PFSK-1 (cell line): Measurements from ENCODE around the gene CCNB1.

Experiments
- POLR2AphosphoS5 ChIP-seq: IDR thresholded peaks from 2 replicates; pipeline ENCODE4 v1.6.1; 2012; ENCODE audit warnings: low read depth, mild to moderate bottlenecking, control low read depth, low read length, moderate library complexity
- TAF1 ChIP-seq: IDR thresholded peaks from 2 replicates; pipeline ENCODE4 v1.6.1; 2012; ENCODE audit warnings: low read length, control low read depth, borderline replicate concordance; ENCODE audit not compliant: insufficient read depth

- TF ChIP-seq TAF1: no peak
- no peak for TF ChIP-seq POLR2AphosphoS5
Observed at GRCh38 chr5:69167493-69167855, 524 bp downstream of the CCNB1 start.
